Peyer's patch (tissue), 4 donors: ENCODE measurements around the gene FAM120B. TPM values are rescaled to one million over a fixed set of nuclear protein-coding genes. Genes with fewer than 3 reads are reported as not detected.
A peak's percentile ranks its signal among the peaks of the same experiment; 100 is the strongest.

Experiments
- DNase-seq, 3 donors: peaks; one replicate each; pipeline ENCODE4 v3.0.0-alpha.2; 2017 to 2019
- H3K27ac ChIP-seq, 4 donors: fragments of 200-600 bp; sonication (generic); one replicate each; pipeline ENCODE4 v1.5.1; 2016 to 2019
- H3K27me3 ChIP-seq, 2 donors: fragments of 200-600 bp; sonication (generic); one replicate each; pipeline ENCODE4 v1.5.1; 2019
- H3K36me3 ChIP-seq, 3 donors: fragments of 200-600 bp; sonication (generic); one replicate each; pipeline ENCODE4 v1.5.1; 2016 to 2019
- H3K4me1 ChIP-seq, 4 donors: fragments of 200-600 bp; sonication (generic); one replicate each; pipeline ENCODE4 v1.5.1; 2016 to 2019
- H3K4me3 ChIP-seq, 4 donors: fragments of 200-600 bp; sonication (generic); 1 replicate in 3 of 4; 2 replicates in 1 of 4; pipeline ENCODE4 v1.5.1; 2016 to 2019; ENCODE audit warnings: mild to moderate bottlenecking in 1 of 4
- H3K9me3 ChIP-seq, 4 donors: fragments of 200-600 bp; sonication (generic); one replicate each; pipeline ENCODE4 v1.5.1; 2016 to 2019; ENCODE audit warnings: mild to moderate bottlenecking in 1 of 4
- POLR2A ChIP-seq, 2 donors: fragments of 450-650 bp; IDR thresholded peaks; one replicate each; pipeline ENCODE4 v1.5.1; 2017; ENCODE audit warnings: antibody characterized with exemption in 2 of 2, mild to moderate bottlenecking in 2 of 2, moderate library complexity in 2 of 2
- total RNA-seq, 4 donors: library from RNA; depleted of rRNA; stranded (reverse); fragments of >200 nt; gene quantifications; one replicate each; pipeline ENCODE4 v1.1.0, GENCODE V29; 2016
- TF ChIP-seq, protein P1 (sequence below), 6 experiments: fragments of 450-650 bp in 4 of 6; fragments of 200-600 bp in 2 of 6; sonication (generic) in 1 of 6; IDR thresholded peaks; one replicate each; pipeline ENCODE4 v1.5.1; 2017 to 2019; ENCODE audit warnings: antibody characterized with exemption in 6 of 6, mild to moderate bottlenecking in 3 of 6, moderate library complexity in 1 of 6

Gene FAM120B
- total RNA-seq, 4 donors from 2014 or later = 22.1 to 50.3 (median 38.1) TPM

DNA sequence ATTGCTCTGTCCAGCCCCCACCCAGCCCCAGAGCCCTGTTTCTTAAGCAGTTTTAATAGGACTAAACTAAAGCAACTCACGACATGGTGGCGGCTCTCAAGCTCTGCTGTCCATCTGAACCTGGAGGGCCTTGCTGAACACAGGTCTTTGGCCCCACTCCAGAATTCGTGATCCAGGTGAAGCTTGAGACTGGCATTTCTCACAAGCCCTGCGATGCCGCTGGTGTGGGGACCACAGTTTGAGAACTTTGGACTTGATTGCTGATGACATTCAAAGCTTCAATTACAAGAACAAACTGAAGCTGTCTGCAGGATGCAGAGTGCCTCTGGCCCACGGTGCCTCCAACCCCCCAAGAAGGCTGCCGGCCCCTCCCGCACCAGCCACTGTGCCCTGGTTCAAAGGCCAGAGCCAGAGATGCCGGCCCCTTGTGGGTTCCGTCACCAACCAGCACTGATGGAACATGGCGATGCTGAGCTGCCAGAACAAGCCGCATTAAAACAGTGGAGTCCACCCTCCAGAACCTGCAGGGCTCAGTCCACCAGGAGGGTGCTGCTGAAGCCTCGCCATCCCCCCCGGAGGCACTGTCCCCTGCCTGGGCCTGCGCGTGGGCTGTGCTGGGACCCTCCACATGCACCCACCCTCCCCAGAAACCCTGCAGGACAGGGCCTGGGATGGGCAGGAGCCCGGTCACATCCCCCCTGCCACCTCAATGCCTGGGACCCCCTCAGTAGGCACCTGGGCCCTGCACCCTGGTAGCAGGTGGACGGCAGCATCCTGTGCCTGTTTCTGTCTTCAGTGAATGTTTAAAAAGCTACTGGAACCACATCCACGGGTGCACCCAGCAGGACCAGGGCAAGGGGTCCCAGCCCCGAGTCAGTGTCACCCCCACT is 145.4 kb downstream of the FAM120B start:
- no peak overlapping the region for H3K27ac ChIP-seq
- no peaks in the 10 kb centered on the region for H3K27me3 ChIP-seq
- TF ChIP-seq, protein P1, sequence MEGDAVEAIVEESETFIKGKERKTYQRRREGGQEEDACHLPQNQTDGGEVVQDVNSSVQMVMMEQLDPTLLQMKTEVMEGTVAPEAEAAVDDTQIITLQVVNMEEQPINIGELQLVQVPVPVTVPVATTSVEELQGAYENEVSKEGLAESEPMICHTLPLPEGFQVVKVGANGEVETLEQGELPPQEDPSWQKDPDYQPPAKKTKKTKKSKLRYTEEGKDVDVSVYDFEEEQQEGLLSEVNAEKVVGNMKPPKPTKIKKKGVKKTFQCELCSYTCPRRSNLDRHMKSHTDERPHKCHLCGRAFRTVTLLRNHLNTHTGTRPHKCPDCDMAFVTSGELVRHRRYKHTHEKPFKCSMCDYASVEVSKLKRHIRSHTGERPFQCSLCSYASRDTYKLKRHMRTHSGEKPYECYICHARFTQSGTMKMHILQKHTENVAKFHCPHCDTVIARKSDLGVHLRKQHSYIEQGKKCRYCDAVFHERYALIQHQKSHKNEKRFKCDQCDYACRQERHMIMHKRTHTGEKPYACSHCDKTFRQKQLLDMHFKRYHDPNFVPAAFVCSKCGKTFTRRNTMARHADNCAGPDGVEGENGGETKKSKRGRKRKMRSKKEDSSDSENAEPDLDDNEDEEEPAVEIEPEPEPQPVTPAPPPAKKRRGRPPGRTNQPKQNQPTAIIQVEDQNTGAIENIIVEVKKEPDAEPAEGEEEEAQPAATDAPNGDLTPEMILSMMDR (IDR thresholded peaks at IDR 0.05) = no peak
- no peak for TF ChIP-seq POLR2A (IDR thresholded peaks at IDR 0.05)
- no peaks in the 10 kb centered on the region for H3K4me1 ChIP-seq
- no peaks in the 10 kb centered on the region for H3K9me3 ChIP-seq
- no peak overlapping the region for H3K4me3 ChIP-seq
- DNase-seq = no peak
- no peaks in the 10 kb centered on the region for H3K36me3 ChIP-seq

DNA sequence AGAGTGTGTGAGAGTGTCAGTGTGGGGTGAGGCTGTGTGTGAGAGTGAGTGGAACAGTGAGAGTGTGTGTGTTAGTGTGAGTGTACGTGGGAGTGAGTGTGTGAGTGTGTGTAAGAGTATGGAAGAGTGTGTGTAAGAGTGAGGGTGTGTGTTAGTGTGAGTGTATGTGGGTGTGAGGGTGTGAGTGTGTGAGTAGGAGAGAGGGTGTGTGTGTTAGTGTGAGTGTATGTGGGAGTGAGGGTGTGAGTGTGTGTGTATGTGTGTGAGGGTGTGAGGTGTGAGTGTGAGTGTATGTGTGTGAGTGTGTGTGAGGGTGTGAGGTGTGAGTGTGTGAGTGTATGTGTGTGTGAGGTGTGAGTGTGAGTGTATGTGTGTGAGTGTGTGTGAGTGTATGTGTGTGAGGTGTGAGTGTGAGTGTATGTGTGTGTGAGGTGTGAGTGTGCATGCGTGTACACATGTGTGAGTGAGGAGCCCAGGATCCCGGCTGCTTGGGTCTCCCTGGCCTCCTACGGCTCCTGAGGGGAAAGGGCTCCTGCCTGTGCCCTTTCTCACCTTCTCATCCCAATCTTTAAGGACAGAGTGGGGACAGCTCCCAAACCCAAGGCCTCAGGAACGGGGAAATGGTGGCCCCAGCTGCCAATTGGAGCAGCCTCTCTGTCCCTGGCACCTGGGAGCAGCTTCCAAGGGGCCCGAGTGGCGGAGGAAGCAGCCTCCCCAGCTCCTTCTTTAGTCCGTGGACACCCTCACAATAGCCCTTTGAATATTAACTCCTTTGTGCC is 146.4 kb downstream of the FAM120B start:
- Histone ChIP-seq H3K4me3 (no peak overlapping the region), H3K36me3 (no peaks in the 10 kb centered on the region), H3K27ac (no peak overlapping the region), H3K27me3 (no peaks in the 10 kb centered on the region), H3K9me3 (no peaks in the 10 kb centered on the region), H3K4me1 (no peaks in the 10 kb centered on the region)
- DNase-seq = peak in 1 of 3 donors; percentile 21
- TF ChIP-seq, protein P1 (IDR thresholded peaks at IDR 0.05) = no peak
- TF ChIP-seq POLR2A (IDR thresholded peaks at IDR 0.05) = no peak

DNA sequence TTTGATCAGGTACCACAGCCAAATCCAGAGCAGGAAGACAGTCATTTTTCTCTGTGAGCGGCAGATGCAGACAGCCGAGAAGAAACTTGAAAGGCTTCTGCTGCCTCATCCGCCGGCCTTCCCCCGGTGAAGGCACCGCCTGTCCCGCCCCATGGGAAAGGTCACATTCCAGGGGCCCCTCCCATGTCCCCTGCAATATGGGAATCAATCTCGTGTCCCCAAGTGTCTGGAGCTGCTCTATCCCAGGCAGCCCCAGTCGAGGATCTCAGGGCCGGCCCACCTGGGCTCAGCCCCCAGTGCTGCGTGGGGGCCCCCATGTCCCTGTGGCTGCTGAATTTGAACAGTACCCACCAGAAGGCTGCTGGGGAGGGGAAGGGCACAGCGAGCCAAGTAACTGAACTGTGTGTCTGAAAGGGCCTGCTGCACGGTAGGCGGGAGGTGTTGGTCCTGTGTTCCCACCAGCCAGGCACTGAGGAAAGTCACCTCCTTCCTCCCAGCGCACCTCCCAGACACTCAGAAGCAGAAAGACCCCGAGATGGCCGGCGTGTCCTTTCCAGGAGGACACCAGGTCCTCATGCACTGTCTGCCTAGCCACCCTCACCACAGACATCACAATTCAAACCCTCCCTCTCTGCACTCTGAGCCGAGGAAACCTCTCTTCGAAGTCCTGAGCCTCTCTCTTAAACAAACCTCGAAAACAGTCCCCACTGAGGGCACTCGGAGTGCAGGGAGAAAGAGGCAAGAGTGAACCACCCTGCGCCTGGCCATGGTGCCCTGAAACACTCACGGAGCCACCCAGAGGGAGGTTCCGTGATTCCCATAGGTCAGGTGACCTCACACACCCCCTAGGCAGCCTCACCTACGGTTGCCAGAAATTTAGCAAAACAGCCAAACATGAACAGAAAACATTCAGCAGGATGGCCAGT is 147.3 kb downstream of the FAM120B start:
- H3K36me3 ChIP-seq = no peaks in the 10 kb centered on the region
- no peak overlapping the region for H3K27ac ChIP-seq
- TF ChIP-seq, protein P1 (IDR thresholded peaks at IDR 0.05) = no peak
- no peak for TF ChIP-seq POLR2A (IDR thresholded peaks at IDR 0.05)
- H3K27me3 ChIP-seq = no peaks in the 10 kb centered on the region
- H3K4me1 ChIP-seq = no peaks in the 10 kb centered on the region
- no peaks in the 10 kb centered on the region for H3K9me3 ChIP-seq
- peak in 1 of 3 donors; percentile 37 for DNase-seq
- H3K4me3 ChIP-seq = no peak overlapping the region

DNA sequence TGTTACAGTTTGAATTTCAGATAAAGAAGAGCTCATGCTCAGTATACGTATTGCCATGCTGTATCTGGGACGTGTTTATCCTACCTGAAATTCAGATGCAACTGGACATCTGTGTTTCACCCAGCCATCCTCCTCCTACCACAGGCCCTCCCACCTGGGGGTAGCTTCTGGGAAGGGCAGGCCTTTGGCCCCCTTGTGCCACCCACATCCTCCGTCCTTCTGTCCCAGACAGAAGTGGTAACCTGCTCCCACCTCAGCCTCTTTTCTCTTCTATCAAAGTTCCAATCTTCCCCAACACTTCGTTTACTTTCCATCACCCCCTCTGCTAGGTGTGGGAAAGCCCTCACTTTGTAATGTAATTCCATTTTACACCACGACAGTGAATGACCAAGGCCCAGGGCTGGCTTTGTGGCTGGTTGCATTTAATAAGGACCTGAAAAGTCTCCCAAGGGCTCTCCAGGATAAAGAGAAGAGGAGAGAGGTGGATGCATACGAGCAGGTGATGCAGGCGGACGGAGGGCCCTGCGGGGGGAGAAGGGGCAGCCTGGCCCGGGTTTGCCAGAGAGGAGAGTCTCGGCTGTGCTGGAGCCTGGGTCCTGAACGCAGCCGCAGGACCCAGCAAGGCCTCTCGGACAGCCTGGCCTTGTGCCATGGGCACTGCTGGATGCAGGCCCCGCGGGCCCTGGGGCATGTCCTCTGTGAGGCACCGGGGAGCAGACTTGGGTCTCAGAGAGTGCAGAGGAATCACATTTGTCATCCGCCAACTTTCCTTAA is 148.1 kb downstream of the FAM120B start:
- Histone ChIP-seq H3K36me3 (no peaks in the 10 kb centered on the region), H3K27me3 (no peaks in the 10 kb centered on the region), H3K4me1 (no peaks in the 10 kb centered on the region), H3K4me3 (no peak overlapping the region), H3K9me3 (no peaks in the 10 kb centered on the region), H3K27ac (no peak overlapping the region)
- TF ChIP-seq, protein P1 (IDR thresholded peaks at IDR 0.05) = no peak
- TF ChIP-seq POLR2A (IDR thresholded peaks at IDR 0.05) = no peak
- DNase-seq = no peak
